SHP77 (cell line): Measurements from ENCODE around the gene RNASET2.
"Not testable (repeated sequence)": the region's sequence is repeated elsewhere in the genome, so short reads cannot be mapped to it uniquely, and the experiment has no call there.

Experiments used
- DNase-seq, 2 experiments: peaks; one replicate each; lab custom pipeline; 2025; lab: John Stamatoyannopoulos, UW

The RNASET2 gene

GRCh38 chr6:166969390-166970002 is 13.1 kb upstream of the RNASET2 start:
- DNase-seq: no peak

DNA sequence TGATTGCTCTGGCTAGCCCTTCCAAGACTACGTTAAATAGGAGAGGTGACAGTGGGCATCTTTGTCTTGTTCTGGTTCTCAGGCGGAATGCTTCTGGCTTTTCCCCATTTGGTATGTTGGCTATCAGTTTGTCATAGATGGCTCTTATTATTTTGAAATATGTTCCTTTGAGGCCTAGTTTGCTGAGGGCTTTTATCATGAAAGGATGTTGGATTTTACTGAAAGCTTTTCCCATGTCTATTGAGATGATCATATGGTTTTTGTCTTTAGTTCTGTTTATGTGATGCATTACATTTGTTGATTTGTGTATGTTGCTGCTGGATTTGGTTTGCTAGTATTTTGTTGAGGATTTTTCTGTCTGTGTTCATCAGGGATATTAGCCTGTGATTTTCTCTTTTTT is 9.9 kb upstream of the RNASET2 start:
- no peak for DNase-seq

DNA sequence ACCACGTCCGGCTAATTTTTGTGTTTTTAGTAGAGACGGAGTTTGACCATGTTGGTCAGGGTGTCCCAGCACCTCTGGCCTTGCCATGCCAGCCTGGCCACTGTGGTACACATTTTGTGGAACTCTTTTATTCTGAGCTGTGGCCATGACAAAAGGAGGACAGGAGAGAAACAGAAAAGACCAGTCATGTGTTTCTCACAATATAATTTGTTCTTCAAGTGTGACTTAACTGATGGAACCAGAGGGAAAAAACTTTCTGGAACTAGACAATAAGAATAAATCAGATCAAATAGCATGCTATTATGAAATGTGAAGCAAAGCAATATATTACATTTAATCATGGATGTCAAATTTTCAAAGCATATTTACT is 4.2 kb upstream of the RNASET2 start:
- no peak for DNase-seq

GRCh38 chr6:166959911-166960608 is 3.7 kb upstream of the RNASET2 start:
- DNase-seq: no peak

- DNase-seq: no peak
These were observed 2.8 kb upstream of the RNASET2 start for GRCh38 chr6:166958926-166959861.

GRCh38 chr6:166957805-166958076 is 1.4 kb upstream of the RNASET2 start:
- no peak for DNase-seq

- DNase-seq: peak; percentile 28 to 44
These were observed 896 bp upstream of the RNASET2 start for GRCh38 chr6:166957087-166957804.

DNA sequence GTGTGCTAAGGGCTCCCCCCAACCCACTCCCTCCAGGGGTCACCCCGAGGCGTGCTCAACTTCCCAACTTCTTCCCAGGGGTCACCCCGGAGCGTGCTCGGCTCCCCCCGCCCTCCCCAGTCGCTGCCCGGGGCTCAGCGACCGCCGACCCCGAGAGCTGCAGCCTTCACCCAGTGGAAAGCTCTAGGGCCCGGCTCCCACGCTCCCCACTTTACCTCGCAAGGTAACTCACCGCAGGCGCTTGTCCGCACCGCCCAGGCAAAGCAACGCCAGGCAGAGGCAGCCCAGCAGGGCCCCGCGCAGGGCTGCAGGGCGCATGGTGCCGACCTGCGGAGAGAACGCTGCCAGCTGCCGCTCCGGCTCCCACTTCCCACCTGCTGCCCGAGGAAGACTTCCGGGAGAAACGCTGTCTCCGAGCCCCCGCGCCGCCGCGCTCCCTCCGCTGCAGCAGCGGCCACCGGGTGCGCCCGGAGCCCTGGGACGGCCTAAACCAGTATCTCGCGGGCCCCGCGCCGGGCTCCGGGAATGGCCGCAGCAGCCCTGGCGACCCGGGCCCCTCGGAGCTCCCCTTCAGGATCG is 396 bp downstream of the RNASET2 start:
- DNase-seq: peak; percentile 46 to 73

DNA sequence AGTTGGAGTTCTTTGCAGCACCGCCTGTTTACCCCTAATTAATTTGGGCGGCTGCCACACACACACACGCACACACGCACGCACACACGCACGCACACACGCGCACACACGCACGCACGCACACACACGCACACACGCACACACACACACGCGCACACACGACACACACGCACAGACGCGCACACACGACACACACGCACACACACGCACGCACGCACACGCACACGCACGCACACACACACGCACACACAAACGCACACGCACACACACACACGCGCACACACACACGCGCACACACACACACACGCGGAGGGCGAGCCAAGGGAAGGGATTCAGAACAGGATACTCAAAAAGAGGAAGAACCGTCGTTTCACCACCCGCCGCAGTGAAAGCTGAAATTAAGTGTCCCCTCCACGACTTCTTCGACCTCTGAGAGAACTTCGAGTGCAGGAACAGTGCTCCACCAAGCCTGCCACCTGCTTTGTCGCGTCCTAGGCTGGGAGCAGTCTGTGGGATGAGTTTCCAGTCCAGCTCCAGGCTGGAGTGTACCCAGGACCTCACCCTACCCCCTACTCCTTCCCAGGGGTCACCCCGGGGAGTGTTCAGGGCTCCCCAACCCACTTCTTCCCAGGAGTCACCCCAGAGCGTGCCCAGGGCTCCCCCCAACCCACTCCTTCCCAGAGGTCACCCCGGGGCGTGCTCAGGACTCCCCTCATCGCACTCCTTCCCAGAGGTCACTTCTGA is 1.1 kb downstream of the RNASET2 start:
- peak in 1 of 2 experiments; percentile 6 for DNase-seq

GRCh38 chr6:166954118-166954713 is 2.1 kb downstream of the RNASET2 start:
- DNase-seq: no peak

DNA sequence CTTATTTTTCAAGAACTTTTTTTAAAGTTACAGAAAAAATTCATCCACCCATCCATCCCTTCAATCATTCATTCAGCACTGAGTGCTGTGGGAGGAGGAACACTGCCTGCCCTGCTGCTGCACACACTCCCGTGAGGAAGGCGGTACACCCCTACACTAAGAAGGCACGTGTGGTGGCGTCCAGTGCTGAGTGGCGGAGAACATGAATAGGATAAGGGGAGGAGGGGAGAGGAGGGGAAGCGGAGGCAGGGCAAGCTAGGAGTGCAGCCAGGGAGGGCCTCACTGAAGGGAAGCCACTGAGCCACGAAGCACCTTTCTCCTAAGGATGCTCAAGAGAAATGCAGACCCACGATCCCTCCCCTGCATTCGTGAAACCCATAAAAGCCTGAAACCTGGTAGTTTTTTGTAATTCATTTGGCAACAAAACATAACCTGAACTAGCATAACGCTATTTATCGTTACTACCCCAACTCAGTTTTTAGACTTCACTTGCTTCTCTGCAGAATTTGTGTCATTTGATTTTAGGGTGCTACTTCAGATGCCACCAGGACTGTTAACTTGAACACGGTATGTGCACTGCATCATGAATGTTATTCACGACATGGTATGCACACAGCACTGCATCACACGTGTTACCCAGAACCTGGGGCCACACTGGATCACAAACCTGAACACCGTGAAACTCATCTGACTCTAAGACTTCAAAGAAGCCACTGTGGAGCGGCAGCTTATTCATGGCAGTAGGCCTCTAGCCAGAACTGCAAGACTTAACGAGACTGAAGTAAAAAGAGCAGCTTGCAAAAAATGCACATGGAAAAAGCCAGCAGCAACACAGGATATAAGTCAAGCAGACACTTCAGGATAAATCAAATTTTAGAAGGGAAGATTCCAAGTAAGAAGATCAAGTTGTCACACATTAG is 3.5 kb downstream of the RNASET2 start:
- no peak for DNase-seq

DNA sequence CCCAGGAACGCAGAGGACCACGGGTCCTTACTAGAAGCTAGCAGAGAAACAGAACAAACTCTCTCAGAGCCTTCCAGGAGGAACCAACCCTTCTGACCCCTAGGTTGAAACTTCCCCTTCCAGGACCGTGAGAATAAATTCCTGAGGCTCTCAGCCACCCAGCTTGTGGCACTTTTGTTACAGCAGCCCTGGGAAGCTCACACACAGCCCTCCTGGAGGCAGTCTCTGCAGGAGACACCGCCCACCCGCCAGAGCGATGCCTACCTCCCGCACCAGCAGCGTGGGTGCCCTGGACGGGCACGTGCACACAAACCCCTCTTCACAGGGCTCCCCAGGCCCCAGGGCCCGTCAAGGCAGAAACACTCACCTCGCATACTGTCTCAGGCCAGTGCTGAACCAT is 4.2 kb downstream of the RNASET2 start:
- no peak for DNase-seq

DNA sequence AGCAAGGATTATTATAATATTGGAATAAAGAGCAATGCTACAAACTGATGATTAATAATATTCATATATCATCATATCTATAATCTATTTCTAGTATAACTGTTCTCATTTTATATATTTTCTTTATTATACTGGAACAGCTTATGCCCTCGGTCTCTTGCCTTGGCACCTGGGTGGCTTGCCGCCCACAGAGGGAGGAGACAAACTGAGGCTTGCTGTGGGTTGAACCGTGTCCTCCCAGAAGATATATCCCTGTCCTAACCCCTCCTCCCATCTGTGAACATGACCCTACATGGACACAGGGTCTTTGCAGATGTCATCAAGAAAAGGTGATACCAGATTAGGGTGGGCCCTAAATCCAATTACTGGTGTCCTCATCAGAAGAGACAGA is 4.7 kb downstream of the RNASET2 start:
- DNase-seq: no peak

DNA sequence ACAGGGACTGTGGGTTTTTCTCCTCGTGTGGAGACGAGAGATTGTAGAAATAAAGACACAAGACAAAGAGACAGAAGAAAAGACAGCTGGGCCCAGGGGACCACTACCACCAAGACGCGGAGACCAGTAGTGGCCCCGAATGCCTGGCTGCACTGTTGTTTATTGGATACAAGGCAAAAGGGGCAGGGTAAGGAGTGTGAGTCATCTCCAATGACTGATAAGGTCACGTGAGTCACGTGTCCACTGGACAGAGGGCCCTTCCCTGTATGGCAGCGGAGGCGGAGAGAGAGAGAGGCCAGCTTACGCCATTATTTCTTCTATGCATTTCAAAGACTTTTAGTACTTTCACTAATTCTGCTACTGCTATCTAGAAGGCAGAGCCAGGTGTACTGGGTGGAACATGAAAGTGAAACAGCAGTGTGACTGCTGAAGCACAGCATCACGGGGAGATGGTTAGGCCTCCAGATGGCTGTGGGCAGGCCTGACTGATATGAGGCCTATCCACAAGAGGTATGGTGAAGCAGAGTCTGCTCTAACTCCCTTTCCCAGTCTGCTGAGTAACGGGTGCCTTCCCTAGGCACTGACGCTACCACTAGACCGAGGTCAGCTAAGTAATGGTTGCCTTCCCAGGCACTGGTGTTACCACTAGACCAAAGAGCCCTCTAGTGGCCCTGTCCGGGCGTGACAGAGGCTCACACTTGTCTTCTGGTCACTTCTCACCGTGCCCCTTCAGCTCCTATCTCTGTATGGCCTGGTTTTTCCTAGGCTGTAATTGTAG is 5.3 kb downstream of the RNASET2 start:
- peak; percentile 74 to 80 for DNase-seq

- DNase-seq: no peak
These were observed 5.9 kb downstream of the RNASET2 start for GRCh38 chr6:166950443-166950821.

- no peak for DNase-seq
These were observed 6.6 kb downstream of the RNASET2 start for GRCh38 chr6:166949528-166950442.

DNA sequence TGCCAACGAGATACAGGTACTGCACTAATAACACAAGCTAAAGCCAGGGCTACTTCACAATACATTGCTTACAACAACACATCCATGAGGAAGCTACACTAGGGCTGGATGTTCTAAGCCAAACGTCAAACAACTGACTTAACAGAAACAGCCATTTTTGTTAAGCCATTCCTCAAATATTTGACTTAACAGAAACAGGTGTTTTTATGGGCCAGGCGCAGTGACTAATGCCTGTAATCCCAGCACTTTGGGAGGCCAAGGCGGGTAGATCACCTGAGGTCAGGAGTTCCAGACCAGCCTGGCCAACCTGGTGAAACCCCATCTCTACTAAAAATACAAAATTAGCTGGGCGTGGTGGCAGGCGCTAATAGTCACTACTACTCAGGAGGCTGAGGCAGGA is 7.6 kb downstream of the RNASET2 start:
- not testable (repeated sequence) for DNase-seq

GRCh38 chr6:166947251-166947650 is 9.1 kb downstream of the RNASET2 start:
- DNase-seq: no peak
